Prostate gland (tissue), 2 donors: Measurements from ENCODE around the gene FAM81A. TPM values are rescaled to one million over a fixed set of nuclear protein-coding genes. Genes with fewer than 3 reads are reported as not detected.
"Not testable (repeated sequence)": the region's sequence is repeated elsewhere in the genome, so short reads cannot be mapped to it uniquely, and the experiment has no call there.

Experiments used
- DNase-seq: peaks from one replicate; pipeline ENCODE4 v3.0.0-alpha.2; 2019; ENCODE audit warnings: low spot score
- H3K27ac ChIP-seq, 2 donors: fragments of 200-600 bp; sonication (generic); 2 replicates each; pipeline ENCODE4 v1.5.1; 2017 to 2019
- H3K27me3 ChIP-seq: fragments of 200-600 bp; sonication (generic); replicated peaks from 2 replicates; pipeline ENCODE4 v1.5.1; 2019; ENCODE audit not compliant: insufficient read depth
- H3K36me3 ChIP-seq, 2 donors: fragments of 200-600 bp; sonication (generic); 1 replicate in 1 of 2; 2 replicates in 1 of 2; pipeline versions ENCODE4 v1.5.1 to v1.8.1; 2017 to 2019
- H3K4me1 ChIP-seq: fragments of 200-600 bp; sonication (generic); replicated peaks from 2 replicates; pipeline ENCODE4 v1.5.1; 2019
- H3K4me3 ChIP-seq, 2 donors: fragments of 200-600 bp; sonication (generic); 2 replicates each; pipeline ENCODE4 v1.5.1; 2017 to 2019
- H3K9me3 ChIP-seq: fragments of 200-600 bp; sonication (generic); 2 replicates; pipeline ENCODE4 v1.5.1; 2017
- CTCF ChIP-seq, 4 experiments: fragments of 200-600 bp in 2 of 4; fragments of 450-650 bp in 2 of 4; sonication (generic) in 2 of 4; IDR thresholded peaks; 1 replicate in 3 of 4; 2 replicates in 1 of 4; pipeline ENCODE4 v1.5.1; 2016 to 2019; ENCODE audit warnings: antibody characterized with exemption in 4 of 4, mild to moderate bottlenecking in 2 of 4, moderate library complexity in 2 of 4
- POLR2A ChIP-seq: fragments of 450-650 bp; IDR thresholded peaks from one replicate; pipeline ENCODE4 v1.6.1; 2016; ENCODE audit warnings: antibody characterized with exemption, mild to moderate bottlenecking
- POLR2AphosphoS5 ChIP-seq: sonication (generic); formaldehyde crosslinking; IDR thresholded peaks from one replicate; pipeline ENCODE4 v1.6.1; 2017; ENCODE audit warnings: antibody characterized with exemption
- WGBS: methylation state at CpG from one replicate; pipeline ENCODE4 v1.1.5; 2018; 5-methylcytosine and 5-hydroxymethylcytosine counted together
- intact Hi-C: fragments of 100-400 bp; cut with DNase I; formaldehyde crosslinking; loops from one replicate; pipeline ENCODE4 v1.14.2; 2022
- total RNA-seq, 2 donors: library from RNA; depleted of rRNA; stranded (reverse); fragments of >200 nt; gene quantifications; one replicate each; pipeline ENCODE4 v1.1.0, GENCODE V29; 2016

FAM81A gene
- total RNA-seq, 2 donors from 2014 or later: 1.8 to 10.6 TPM

GRCh38 chr15:59424616-59425015 lies 13.4 kb upstream of the FAM81A start:
- Histone ChIP-seq H3K27me3 (no peaks in the 10 kb centered on the region), H3K36me3 (no peaks in the 10 kb centered on the region), H3K27ac (no peak overlapping the region), H3K4me3 (no peak overlapping the region), H3K9me3 (no peaks in the 10 kb centered on the region), H3K4me1 (no peaks in the 10 kb centered on the region)
- DNase-seq: no peak
- WGBS: 37% methylated on average over 5 of the region's 5 CpGs
- no peak for TF ChIP-seq POLR2A
- TF ChIP-seq CTCF (IDR thresholded peaks at IDR 0.05): peak in 1 of 4 experiments; percentile 14
- peak; percentile 52 for TF ChIP-seq POLR2AphosphoS5
- intact Hi-C loops: no loop called here

GRCh38 chr15:59428898-59429297 lies 9.1 kb upstream of the FAM81A start:
- H3K27me3 ChIP-seq, intact Hi-C loops, H3K9me3 ChIP-seq, H3K36me3 ChIP-seq, H3K4me3 ChIP-seq, H3K4me1 ChIP-seq, H3K27ac ChIP-seq, DNase-seq: not testable (repeated sequence)
- 79% methylated on average over 3 of the region's 3 CpGs for WGBS

GRCh38 chr15:59432389-59432788 lies 5.6 kb upstream of the FAM81A start:
- DNase-seq: no peak
- no peak for TF ChIP-seq POLR2A
- TF ChIP-seq POLR2AphosphoS5: no peak
- TF ChIP-seq CTCF (IDR thresholded peaks at IDR 0.05): no peak
- intact Hi-C loops: no loop called here
- Histone ChIP-seq H3K27ac (no peak overlapping the region), H3K4me1 (peaks cover 3% of the 10 kb centered on the region), H3K27me3 (no peaks in the 10 kb centered on the region), H3K4me3 (no peak overlapping the region), H3K9me3 (no peaks in the 10 kb centered on the region), H3K36me3 (no peaks in the 10 kb centered on the region)
- 100% methylated on average over 1 of the region's 1 CpG for WGBS

- Histone ChIP-seq H3K4me3 (no peak overlapping the region), H3K27me3 (no peaks in the 10 kb centered on the region), H3K9me3 (no peaks in the 10 kb centered on the region), H3K4me1 (peaks cover 5% of the 10 kb centered on the region), H3K36me3 (no peaks in the 10 kb centered on the region), H3K27ac (no peak overlapping the region)
- 74% methylated on average over 4 of the region's 4 CpGs for WGBS
- intact Hi-C loops: no loop called here
- TF ChIP-seq POLR2A (no peak), POLR2AphosphoS5 (no peak), CTCF (IDR thresholded peaks at IDR 0.05) (no peak)
- DNase-seq: no peak
Observed at GRCh38 chr15:59434481-59434880, 3.5 kb upstream of the FAM81A start.

- H3K4me3 ChIP-seq: no peak overlapping the region
Observed at GRCh38 chr15:59436774-59437141, 1.2 kb upstream of the FAM81A start.

More at GRCh38 chr15:59436774-59437141, 1.2 kb upstream of the FAM81A start:
- Histone ChIP-seq H3K27ac (no peak overlapping the region), H3K36me3 (no peaks in the 10 kb centered on the region), H3K27me3 (no peaks in the 10 kb centered on the region), H3K9me3 (no peaks in the 10 kb centered on the region), H3K4me1 (peaks cover 5% of the 10 kb centered on the region)
- no peak for DNase-seq
- intact Hi-C loops: no loop called here
- 24% methylated on average over 6 of the region's 6 CpGs for WGBS
- TF ChIP-seq POLR2AphosphoS5 (no peak), CTCF (IDR thresholded peaks at IDR 0.05) (no peak), POLR2A (no peak)
